DMS114 treated with DMSO at 0.1 percent for 48 hours (cell line): ENCODE results near the gene ITPR2.
"Not testable (repeated sequence)": the region's sequence is repeated elsewhere in the genome, so short reads cannot be mapped to it uniquely, and the experiment has no call there.

Experiments
- DNase-seq: peaks from one replicate; lab custom pipeline; 2025; ENCODE audit not compliant: unreplicated experiment; lab: John Stamatoyannopoulos, UW

ITPR2 gene

DNA sequence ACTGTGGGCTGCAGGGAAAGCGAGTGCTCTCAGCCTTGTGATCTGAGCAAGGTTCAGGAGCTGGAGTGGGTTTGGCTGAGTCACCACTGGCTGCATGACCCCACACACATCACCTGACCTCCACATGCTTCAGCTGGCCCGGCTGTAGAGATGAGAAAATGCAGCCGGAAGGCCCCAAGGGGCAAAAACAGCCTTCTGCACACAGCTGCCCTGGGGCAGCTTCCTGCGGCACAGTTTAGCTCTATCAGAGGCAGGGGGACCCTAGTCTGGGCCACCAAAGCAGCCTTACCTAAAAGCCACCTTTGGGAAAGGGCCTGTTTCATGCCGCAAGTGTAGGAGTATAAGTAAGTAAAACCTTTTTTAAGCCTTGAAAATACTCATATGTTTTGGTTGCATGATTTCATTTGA lies 514.3 kb downstream of the ITPR2 start:
- DNase-seq: no peak

DNA sequence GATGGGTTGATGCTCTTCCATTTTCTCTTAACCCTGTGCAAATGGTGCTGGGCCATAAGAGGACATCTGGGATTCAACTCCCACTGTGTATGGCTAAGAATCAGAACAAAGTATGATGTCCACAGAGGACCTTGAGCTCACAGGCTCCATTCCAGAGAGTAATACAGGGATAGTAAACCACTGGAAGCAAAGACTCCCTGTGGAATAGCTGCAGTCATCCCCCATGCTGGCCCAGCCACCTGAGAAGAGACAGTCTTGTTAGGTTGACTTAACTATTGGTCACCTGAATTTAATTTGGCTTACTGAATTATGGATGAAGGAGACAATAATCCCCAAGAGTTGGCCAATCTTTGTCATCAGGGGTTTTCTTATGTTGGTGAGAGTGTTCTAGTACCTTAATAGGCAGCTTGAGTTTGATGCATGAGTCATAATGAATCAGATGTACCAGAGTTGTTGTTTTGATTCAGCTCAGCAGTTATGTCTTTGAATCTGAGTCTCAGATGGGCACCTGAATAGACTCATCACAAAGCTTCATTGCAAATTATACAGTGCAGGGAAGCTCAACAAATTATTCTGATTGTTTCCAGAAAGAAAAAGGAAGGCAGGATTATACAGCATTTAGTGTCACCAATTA lies 514.9 kb downstream of the ITPR2 start:
- DNase-seq: no peak

DNA sequence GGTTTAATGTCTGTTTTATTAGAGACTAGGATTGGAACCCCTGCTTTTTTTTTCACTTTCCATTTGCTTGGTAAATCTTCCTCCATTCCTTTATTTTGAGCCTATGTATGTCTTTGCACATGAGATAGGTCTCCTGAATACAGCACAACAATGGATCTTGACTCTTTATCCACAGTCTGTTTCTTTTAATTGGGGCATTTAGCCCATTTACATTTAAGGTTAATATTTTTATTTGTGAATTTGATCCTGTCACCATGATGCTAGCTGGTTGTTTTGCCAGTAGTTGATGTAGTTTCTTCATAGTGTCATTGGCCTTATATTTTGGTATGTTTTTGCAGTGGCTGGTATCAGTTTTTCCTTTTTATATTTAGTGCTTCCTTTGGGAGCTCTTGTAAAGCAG lies 518.9 kb downstream of the ITPR2 start:
- not testable (repeated sequence) for DNase-seq

DNA sequence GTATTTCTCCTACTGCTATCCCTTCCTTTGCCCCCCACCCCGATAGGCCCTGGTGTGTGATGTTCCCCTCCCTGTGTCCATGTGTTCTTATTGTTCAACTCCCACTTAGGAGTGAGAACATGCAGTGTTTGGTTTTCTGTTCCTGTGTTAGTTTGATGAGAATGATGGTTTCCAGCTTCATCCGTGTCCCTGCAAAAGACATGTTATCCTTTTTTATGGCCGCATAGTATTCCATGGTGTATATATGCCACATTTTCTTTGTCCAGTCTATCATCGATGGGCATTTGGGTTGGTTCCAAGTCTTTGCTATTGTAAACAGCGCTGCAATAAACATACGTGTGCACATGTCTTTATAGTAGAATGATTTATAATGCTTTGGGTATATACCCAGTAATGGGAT lies 522.5 kb downstream of the ITPR2 start:
- DNase-seq: not testable (repeated sequence)

DNA sequence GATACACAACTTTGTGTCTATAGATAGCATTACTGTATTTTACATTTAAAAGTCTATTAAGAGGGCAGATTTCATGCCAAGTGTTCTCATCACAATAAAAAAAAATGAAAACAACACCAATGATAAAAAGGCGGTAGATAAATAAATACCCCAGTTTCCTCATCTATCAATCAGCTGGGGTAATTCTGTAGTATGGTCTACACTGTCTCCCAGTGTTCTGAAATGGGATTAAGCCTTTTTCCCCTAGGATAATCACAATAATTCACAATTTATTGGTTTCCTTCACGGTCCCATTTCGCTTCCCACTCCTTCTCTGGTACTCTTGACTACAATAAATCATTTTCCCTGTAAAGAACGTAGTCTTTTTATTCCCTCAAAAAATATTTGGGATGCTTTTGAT lies 523.4 kb downstream of the ITPR2 start:
- no peak for DNase-seq

DNA sequence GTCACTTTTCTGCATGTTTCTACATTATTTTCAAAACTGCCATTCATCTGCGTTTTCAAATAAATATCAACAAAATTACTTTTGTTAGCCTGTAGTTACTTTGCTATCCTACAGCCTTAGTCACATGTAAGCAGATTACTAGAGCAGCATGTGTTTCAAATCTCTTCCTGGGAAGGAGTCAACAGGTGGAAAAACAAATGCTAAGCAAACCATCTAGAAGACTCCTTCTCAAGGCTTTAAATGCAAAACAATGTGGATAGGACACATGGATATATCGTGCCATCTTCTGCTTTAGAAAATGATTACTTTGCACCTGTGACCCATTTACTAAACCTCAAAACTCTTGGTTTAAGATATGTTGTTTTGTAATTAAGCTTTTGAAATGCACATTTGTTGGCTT lies 528.7 kb downstream of the ITPR2 start:
- DNase-seq: no peak

DNA sequence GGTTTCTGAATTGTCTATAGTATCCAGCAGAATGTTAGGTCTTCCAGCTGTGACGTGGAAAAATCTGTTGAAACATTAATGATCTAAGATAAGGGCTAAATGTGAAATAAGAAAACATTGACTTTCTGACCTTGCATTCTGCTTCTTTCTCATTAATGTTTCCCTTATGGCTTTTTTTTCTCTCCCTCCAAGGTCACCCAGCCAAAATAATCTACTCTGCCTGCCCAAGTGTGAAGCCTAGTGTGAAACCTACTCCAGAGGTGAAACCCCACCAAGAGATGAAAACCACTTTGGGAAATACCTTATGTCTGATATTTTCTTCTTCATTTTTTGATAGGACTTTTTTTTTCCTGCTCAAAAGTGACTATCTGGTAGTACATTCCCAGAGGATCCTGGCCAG lies 529.6 kb downstream of the ITPR2 start:
- no peak for DNase-seq

DNA sequence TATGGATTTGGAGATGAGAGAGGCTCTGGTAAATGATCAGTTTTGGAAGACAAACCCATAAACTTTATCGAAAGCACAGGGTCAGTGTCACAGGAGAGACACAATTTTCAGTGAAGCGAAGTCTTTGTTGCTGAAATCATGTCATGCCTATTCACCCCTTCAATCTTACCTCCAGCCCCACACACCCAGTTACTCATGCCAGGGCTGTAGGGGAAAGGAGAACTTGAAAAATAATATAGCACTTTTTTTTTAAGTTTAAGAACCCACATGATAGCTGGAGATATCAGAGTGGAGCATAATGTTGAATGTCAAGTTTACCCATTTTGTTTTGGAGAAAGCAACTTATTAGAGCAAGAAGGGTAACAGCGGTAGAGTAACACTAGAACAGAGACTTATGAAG lies 530.2 kb downstream of the ITPR2 start:
- DNase-seq: no peak

DNA sequence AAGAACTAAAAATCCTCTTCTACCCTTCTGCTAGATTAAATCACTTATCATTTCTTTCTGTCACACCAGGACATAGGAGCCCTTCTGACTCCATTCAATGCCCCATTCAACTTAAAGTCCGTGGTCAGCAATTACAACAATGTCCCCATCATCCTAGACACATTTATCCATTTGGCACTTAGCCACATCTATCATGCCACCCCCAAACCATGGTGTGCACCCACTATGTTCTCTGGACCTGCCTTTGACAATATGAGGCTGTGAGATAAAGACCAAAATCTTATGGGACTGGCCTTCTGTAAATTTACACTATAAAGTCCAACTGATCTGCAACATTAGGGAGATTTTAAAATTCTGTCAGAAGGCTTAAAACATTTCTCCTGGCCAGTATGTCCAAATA lies 533.2 kb downstream of the ITPR2 start:
- no peak for DNase-seq

DNA sequence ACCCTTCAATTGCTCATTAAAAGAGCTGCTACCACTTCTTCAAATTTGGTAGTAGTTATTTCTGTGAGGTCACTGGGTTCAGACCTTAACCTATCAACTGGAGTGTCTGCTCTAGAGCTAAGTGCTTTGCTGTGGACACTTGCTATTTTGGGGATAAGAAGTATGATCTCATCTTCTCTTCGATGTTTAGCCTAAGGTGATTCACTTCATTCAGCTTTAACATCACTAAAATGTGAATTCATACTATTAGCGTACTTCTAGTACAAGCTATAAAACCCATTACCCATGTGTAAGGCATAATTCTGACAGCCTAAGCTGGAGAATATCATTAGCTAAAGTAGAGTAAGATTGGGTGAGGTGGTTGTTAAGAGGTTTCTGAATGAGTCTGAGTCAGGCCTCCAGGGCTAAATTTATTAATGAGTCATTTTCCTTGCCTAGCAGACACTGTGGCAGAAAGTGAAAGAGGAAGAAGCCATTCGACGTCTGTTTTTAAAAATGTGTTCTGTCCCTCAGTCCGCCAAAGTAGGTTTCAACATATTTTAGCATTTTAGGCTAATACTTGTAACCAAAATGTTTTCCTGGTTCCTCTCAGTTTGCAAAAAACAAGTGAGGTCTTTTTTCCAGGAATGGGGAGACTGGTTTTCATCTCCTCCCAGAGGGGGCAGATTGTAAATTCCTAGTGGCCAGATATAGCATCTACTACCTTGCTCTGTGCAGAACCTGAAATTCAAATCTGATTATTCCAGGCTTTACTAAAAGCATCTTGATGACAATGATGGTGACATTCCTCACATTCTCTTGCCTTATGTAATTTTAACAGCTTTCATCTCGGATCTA lies 534.0 kb downstream of the ITPR2 start:
- no peak for DNase-seq

DNA sequence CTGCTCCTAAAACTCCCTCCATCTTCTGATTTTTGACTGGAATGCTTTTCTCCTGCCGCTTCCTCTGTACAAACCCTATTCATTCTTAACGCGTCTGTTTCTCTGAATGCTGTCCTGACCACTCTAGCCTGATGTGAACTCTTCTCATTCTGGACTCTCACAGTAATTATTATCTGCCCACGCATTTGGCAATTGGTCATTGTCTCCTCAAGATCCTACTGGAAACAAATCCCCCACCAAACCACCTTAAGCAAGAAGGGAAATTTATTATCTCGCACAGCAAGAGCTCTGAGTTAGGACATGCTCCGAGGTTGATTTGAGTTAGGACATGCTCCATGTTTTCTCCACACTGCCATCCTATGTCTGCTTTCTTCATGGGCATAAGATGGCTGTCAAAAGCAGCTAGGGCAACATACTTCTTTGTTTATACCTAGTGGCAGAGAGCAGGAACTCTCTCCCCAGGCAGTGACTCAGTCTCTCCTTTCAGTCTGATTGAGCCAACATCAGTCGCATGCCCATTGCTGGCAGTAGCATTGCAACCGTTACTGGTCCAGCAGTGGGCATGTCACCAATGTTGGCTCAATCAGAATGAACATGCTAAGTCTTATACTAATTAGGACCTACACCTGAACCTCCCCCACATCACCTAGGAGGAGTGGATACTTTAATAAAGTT lies 535.5 kb downstream of the ITPR2 start:
- DNase-seq: no peak

DNA sequence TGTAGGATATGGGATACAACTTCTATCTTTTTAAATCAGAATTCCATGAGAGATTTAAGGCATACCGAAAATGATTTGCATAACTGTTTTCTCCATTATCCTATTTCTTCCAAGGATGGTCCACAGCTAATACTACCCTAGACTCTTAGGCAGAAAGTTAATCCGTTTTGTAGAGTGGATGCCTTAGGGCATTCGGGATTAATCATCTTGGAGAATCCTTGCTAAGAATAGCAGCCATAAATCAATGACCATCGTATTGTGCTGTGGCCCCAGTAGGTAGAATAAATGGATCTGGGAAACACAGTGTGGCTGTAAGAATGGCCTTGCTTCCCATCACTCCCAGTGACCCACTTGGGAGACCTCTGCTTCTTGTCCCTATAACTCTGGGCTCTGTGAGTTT lies 538.0 kb downstream of the ITPR2 start:
- no peak for DNase-seq

DNA sequence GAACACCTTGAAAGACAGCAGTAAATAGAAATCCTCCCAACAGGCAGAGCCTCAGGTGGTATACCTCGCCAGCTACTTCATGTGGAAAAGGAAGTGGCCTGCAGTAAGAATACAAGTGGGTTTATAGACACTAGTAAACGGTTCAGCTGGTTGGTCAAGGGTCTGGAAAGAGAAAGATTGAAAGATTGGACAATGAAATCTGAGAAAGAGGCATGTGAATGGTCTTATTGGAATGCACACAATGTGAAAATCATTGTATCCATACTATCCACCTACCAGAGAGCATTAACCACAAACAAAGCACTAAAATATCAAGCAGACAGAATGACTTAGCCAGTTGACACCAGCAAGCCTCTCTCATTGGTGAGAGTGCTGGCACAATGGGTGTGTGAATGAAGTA lies 539.4 kb downstream of the ITPR2 start:
- DNase-seq: no peak

DNA sequence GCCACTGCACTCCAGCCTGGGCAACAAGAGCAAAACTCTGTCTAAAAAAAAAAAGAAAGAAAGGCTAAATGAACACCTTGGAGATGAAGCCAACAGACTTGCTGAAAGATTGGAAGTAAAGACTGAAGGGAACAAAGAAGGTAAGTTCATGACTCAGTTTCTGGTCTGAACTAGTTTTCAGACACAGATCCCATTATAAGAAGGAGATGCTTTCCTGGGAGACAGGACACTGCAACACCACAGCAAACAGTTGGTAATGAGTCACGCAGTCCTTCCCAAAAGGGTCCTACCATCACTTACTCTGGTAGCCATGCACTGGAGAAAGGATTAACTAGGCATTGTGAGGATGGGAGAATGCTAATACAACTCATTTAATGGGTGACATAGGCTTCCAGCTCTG lies 540.4 kb downstream of the ITPR2 start:
- DNase-seq: no peak

DNA sequence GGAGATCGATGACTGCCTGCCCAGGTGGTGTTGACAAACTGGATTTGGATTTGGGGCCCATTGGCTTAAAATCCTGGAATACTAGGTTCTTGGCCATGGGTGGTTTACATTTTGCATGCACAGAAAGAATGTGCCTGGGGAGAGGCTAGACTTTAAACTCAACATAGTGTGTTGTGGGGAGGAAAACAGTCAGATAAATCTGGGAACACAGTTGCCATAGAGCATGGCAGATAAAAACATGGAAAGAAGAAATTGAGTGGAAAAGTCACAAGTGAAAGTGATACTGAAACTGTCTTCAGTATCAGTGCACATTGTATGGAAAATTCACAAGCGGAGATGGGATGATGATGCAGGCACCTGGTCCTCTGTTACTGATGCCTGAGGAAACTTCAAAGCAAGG lies 542.4 kb downstream of the ITPR2 start:
- no peak for DNase-seq

DNA sequence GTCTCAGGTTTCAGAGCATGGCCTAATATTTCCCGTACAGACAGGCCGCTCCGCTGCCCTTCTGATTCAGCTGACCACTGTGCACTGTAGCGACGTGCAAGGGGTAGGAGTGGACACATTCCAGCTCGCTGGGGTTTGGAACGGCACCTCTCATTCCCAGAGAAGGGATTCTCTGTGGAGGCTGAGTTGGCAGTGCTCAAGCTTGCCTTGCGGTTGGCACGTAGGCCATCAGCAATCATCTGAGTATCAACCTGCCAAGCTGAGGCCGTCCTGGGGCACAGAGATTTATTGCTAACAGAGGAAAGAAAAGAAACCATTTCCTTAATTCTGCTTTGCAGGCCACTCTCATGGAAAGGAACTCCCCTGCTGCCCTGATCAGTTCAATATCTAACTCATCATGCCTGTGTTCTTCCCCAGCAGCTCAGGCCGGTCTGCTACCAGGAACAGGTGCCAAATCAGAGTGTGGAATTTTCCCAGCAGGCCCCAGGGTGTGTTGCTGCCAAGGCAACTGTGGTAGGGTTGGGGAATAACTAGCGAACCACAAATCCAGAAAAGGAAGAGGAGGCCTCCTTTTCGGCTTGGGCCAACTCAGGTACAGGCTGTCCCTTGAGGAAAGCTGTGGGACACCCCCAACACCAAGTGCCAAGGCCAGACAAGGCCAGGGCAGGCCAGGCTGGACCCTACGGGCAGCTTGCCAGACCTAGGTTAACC lies 545.2 kb downstream of the ITPR2 start:
- no peak for DNase-seq
